ENCODE data around the gene TVP23C.

Gene TVP23C

DNA sequence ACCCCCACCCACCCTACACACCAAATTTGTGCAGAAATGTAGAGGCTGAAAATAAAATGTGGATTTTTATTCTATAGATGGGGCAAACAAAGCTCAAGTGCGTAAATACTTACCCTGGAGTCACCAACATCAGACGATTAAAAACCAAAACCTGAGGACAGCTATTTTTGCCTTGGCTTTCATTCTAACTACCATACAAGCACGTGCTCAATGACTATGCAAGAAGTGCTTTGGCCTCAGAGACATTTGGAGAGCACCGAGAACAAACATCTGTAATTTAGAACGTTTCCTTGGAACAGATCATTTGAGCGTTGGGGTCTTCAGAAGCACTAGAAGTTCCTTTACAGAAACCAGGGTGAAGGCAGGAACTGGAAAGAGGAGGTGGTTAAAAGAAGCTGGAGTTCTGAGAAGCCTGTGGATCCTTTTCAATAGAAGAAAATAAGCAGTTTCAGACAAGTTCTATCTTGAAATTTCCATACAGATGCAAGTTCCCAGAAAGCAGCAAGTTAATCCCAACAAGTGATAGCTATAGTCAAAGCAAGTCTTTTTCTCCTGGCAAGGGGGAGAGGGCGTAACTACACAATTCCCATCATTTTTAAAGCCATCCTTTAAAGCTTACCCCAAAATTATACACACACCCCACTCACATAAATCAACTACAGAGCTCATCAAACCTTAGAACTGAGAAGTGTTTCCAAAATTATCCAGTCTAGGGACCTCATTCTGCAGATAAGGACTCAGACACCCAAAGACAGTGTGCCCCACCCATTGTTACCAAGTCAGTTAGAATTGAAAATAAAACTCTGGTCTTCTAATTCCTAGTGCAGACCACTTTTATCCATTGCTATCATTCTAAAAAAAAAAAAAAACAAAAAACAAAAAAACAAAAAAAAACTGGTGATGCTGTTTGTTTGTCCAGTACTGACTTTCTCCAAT is 66.3 kb downstream of the TVP23C start:
- DNase-seq (ENCODE audit: low spot score), result no peak

- DNase-seq (ENCODE audit: low spot score), result no peak
Measured at GRCh38 chr17:15494821-15495220, 68.5 kb downstream of the TVP23C start.

DNA sequence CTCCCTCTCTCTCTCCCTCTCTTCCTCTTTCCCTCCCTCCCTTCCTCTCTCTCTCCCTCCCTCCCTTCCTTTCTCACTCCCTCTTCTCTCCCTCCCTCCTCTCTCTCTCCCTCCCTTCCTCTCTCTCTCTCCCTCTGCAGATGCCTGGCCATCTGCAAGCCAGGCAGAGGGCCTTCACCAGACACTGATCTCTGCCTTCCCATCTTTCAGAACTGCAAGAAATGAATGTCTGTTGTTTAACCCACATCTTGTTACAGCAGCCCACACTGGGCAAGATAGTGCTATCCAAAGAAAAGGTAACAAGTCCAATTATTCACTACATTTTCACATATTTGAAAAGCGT is 69.6 kb downstream of the TVP23C start:
- no peak for DNase-seq (ENCODE audit: low spot score)

GRCh38 chr17:15492791-15493692 is 70.2 kb downstream of the TVP23C start:
- no peak for DNase-seq (ENCODE audit: low spot score)

- no peak for DNase-seq (ENCODE audit: low spot score)
Measured at GRCh38 chr17:15492186-15492585, 71.1 kb downstream of the TVP23C start.

GRCh38 chr17:15490634-15491261 is 72.5 kb downstream of the TVP23C start:
- DNase-seq (ENCODE audit: low spot score), result no peak

- no peak for DNase-seq (ENCODE audit: low spot score)
Measured at GRCh38 chr17:15488557-15488956, 74.7 kb downstream of the TVP23C start.

- DNase-seq (ENCODE audit: low spot score), result no peak
Measured at GRCh38 chr17:15485045-15485444, 78.2 kb downstream of the TVP23C start.

- no peak for DNase-seq (ENCODE audit: low spot score)
Measured at GRCh38 chr17:15483431-15483830, 79.9 kb downstream of the TVP23C start.

DNA sequence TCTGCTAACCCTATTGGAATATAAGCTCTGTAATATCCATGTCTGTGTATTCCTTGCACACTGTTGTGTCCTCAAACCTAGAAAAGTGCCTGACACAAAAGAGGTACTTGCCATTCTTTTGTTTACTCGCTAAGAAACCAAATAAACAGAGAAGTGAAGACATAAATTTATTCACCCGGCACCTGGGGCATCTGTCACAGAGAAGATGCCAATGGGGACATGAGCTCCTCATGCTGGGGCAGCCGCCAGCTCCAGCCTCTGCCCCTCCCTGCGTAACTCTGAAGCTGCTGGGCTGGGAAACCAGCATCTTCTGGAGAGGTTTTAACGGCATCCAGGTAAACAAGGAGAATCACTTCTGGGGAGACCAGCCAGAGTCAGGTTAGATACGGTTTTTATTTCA is 80.8 kb downstream of the TVP23C start:
- no peak for DNase-seq (ENCODE audit: low spot score)

GRCh38 chr17:15481481-15481880 is 81.8 kb downstream of the TVP23C start:
- no peak for DNase-seq (ENCODE audit: low spot score)

GRCh38 chr17:15480204-15480603 is 83.1 kb downstream of the TVP23C start:
- no peak for DNase-seq (ENCODE audit: low spot score)

DNA sequence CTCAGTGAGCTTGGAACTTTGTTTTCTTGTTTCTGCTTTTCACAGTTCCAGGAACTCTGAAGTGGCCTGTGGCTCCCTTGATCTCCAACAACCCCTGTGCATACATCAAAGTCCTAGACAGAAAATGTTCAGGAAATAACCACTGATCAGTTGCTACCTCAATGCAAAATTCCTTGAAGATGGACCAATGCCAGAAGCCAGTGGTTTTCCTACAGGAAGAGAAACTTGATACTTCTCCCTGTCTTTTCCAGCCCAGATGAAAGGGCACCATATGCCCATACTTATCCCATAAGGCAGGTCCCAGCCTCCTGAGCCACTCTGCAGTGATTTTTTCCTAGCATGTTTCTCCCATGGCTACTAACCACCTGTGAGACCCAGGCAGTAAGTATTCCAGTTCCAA is 83.6 kb downstream of the TVP23C start:
- DNase-seq (ENCODE audit: low spot score), result no peak

GRCh38 chr17:15478845-15479244 is 84.4 kb downstream of the TVP23C start:
- no peak for DNase-seq (ENCODE audit: low spot score)

- no peak for DNase-seq (ENCODE audit: low spot score)
Measured at GRCh38 chr17:15475631-15476354, 87.5 kb downstream of the TVP23C start.

DNA sequence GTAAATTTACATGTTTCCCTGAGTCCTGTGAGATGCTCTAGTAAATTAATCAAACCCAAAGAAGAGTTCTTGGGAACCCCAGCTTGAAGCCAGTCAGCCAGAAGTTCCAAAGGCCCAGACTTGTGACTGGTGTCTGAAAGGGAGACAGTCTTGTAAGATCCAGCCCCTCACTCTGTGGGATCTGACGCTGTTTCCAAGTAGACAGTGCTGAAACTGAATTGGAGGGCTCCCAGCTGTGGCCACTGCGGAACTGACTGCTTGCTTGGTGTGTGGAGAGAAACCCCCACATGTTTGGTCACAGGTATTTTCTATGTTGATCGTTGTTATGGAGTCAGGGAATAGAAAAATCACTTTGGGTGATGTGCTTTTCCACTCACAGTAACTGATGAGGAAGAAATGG is 90.4 kb downstream of the TVP23C start:
- no peak for DNase-seq (ENCODE audit: low spot score)

DNA sequence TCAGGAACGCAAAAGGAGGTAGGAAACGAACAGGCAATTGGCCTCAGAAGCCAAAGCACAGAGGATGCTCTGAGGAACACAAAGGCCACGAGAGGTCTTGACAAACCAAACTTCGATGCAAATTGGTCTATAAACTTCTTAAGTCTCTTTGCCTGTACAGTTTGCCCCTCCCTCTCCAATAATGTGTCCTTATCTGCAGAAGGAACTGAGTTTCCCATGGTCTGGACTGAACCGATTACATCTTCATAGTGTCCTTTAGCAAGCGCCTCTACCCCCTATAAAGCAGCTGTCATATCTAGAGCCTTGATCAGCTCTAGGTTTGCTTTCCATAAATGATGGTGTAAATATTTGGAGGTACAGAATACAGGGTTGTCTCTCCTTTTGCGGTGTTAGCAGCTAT is 92.7 kb downstream of the TVP23C start:
- no peak for DNase-seq (ENCODE audit: low spot score)

DNA sequence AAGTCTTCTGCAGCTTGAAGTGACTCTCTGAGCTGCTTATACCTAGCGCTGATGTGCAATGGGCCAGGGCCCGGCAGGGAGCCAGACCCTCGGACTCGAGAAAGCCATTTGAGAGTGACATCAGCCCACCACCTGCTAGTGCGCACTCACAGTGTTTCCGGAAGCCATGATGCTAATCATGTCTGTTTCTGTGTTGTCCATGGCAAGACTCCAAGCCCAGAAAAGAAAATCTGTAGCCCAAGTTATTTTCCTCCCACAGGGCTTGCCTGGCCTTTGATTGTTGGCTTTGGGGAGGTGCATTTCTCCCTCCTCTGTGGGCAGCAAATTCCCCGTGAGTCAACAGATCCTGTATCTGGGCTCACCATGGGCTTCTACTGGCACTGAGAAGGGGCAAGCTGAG is 94.0 kb downstream of the TVP23C start:
- no peak for DNase-seq (ENCODE audit: low spot score)

DNA sequence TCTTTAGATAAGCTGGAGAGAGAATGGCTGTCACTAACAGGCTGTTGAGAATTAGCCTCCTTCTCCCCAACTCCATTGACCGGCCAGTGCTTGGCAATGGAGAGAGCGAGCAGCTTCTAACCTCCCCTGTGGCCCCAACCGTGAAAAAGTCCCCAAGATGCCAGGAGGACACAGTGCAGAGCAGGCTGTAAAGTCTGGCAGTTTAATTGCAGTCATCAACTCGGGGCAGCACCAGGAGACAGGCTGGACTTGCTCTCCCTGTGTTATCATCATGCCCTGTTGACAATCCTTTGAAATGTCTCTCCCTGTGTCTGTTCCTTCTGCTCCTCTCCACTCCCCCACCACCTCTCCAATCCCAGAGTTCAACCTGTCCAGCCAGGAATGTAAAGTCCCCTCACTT is 95.2 kb downstream of the TVP23C start:
- no peak for DNase-seq (ENCODE audit: low spot score)

- no peak for DNase-seq (ENCODE audit: low spot score)
Measured at GRCh38 chr17:15467592-15467991, 95.7 kb downstream of the TVP23C start, which contains the start of gene CDRT4. CDRT4 (minus strand) TSS chr17:15467621; CDS start chr17:15440238, 27,383 bp downstream.

DNA sequence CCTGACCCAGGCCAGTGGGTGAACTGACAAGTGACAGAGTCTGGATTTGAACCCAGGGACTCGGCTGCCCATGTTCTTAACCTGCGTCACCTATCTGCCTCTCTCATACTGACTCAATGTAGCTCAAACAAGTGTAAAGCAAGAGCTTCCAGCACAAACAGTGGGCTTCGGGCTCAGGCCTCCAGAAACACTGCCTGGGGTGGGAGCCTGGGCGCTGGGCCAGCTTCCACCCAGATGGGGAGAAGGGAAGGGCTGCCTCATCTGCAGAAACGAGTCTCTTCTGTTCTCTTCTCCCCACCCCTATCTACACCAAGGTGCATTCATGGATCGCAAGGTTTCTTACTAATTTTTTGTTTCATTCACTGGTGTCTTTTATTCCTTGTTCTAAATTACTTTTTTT is 97.2 kb downstream of the TVP23C start:
- no peak for DNase-seq (ENCODE audit: low spot score)

All from HuH-7 (cell line).